ENCODE measurements around the gene PLEKHG4B.

GRCh38 chr5:189486-189885, 97.5 kb downstream of the PLEKHG4B start:
- TF ChIP-seq, protein P1, sequence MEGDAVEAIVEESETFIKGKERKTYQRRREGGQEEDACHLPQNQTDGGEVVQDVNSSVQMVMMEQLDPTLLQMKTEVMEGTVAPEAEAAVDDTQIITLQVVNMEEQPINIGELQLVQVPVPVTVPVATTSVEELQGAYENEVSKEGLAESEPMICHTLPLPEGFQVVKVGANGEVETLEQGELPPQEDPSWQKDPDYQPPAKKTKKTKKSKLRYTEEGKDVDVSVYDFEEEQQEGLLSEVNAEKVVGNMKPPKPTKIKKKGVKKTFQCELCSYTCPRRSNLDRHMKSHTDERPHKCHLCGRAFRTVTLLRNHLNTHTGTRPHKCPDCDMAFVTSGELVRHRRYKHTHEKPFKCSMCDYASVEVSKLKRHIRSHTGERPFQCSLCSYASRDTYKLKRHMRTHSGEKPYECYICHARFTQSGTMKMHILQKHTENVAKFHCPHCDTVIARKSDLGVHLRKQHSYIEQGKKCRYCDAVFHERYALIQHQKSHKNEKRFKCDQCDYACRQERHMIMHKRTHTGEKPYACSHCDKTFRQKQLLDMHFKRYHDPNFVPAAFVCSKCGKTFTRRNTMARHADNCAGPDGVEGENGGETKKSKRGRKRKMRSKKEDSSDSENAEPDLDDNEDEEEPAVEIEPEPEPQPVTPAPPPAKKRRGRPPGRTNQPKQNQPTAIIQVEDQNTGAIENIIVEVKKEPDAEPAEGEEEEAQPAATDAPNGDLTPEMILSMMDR (conservative IDR thresholded peaks at IDR 0.05; ENCODE audit: low read depth, low read length) = no peak
- TF ChIP-seq EZH2 (IDR thresholded peaks at IDR 0.05; ENCODE audit: borderline replicate concordance, low read depth, low read length, poor library complexity, severe bottlenecking) = no peak

Data from A673 (cell line).